Neural progenitor cell (in vitro differentiated cells): ENCODE data around the gene COL21A1.

Experiments
- EZH2phosphoT487 ChIP-seq: fragments of 200-600 bp; sonication (generic); IDR thresholded peaks from 2 replicates; pipeline ENCODE4 v1.6.1; 2017; ENCODE audit warnings: antibody characterized with exemption
- TF ChIP-seq, protein P1 (sequence below): fragments of 200-600 bp; sonication (generic); IDR thresholded peaks from 2 replicates; pipeline ENCODE4 v1.5.1; 2017; ENCODE audit warnings: antibody characterized with exemption, mild to moderate bottlenecking

DNA sequence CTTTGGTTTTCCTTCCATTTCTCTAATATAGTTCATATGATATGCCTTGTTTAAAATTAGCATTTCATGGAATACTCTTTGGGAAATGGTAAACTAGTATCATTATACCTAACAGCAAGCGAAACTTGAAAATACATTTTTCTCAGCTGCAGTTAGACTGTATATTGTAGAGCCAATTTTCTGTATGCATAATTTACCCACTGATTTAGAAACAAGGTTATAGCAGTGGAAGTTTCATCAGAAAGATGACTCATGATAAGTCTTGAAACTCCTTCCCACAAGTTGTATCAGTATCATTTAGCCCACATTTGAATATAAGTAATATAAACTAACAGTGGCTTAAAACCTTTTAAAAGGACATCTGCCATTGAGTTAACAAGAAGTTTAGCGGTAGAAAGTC, 207.2 kb downstream of the COL21A1 start:
- TF ChIP-seq, protein P1, sequence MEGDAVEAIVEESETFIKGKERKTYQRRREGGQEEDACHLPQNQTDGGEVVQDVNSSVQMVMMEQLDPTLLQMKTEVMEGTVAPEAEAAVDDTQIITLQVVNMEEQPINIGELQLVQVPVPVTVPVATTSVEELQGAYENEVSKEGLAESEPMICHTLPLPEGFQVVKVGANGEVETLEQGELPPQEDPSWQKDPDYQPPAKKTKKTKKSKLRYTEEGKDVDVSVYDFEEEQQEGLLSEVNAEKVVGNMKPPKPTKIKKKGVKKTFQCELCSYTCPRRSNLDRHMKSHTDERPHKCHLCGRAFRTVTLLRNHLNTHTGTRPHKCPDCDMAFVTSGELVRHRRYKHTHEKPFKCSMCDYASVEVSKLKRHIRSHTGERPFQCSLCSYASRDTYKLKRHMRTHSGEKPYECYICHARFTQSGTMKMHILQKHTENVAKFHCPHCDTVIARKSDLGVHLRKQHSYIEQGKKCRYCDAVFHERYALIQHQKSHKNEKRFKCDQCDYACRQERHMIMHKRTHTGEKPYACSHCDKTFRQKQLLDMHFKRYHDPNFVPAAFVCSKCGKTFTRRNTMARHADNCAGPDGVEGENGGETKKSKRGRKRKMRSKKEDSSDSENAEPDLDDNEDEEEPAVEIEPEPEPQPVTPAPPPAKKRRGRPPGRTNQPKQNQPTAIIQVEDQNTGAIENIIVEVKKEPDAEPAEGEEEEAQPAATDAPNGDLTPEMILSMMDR = no peak
- no peak for TF ChIP-seq EZH2phosphoT487
